ENCODE results near the gene LIPJ.

The LIPJ gene

GRCh38 chr10:88586462-88586861 is at the start of gene LIPJ:
Gene LIPJ (plus strand): TSS chr10:88586762. CDS start chr10:88590688, 3,926 bp downstream.
- DNase-seq, result no peak

- DNase-seq, result no peak
These were observed 49.2 kb upstream of the LIPJ start for GRCh38 chr10:88537322-88537721.

GRCh38 chr10:88538048-88538447 is 48.5 kb upstream of the LIPJ start:
- no peak for DNase-seq

- no peak for DNase-seq
These were observed 46.2 kb upstream of the LIPJ start for GRCh38 chr10:88540351-88540750.

DNA sequence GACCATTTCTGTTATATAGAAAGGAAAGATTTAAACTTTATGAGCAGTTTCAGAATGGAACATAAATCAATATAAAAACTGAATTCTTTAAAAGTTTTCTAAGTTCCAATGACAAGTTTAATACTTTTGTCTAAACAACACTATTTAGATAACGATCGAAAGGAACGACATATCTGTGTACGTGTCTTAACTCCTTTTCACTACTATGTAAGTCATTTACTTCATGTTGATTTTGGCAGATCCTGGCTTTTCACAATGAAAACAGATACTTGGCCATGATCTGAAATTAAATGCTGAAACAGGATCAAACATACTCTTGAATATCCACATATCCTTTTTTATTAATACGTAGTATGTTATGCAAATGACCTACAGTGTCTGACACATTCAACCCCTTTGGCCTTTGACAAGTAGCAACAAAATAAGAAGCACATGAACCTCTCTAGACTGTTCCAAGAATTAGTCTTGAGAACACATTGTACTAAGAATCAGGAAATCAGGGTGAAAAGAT is 45.4 kb upstream of the LIPJ start:
- no peak for DNase-seq

GRCh38 chr10:88542522-88542921 is 44.0 kb upstream of the LIPJ start:
- DNase-seq, result no peak

GRCh38 chr10:88544140-88544870 is 42.3 kb upstream of the LIPJ start:
- DNase-seq, result no peak

DNA sequence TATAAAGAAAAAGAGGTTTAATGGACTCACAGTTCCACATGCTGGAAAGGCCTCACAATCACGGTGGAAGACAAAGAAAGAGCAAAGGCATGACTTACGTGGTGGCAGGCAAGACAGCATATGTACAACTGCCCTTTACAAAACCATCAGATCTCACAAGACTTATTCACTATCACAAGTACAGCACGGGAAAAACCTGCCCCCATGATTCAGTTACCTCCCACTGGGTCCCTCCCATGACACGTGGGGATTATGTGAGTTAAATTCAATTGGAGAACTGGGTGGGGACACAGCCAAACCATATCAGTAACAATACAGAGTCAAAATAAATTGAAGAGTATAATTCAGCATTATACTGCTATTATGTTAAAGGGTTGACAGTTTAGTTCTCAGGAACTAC is 41.2 kb upstream of the LIPJ start:
- DNase-seq, result no peak

- no peak for DNase-seq
These were observed 40.1 kb upstream of the LIPJ start for GRCh38 chr10:88546497-88546896.

DNA sequence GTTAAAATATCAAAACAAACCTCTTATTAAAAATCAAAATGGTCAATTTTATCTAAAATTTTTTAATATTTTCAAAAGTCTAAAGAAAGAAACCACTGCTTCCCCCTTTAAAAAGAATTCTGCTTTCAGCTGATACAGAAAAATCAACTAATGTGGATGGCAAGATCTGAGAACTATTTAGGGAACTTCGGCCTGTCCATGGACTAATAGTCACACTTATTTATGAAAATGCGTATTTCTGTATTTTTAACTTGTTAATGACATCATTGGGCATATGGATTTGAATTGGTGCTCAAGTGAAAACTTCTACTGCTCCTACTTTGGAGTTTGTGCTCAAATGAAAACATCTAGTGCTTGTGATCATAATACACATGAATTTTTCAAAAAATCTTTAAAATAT is 35.3 kb upstream of the LIPJ start:
- no peak for DNase-seq

GRCh38 chr10:88553116-88553752 is 33.3 kb upstream of the LIPJ start:
- DNase-seq, result no peak

DNA sequence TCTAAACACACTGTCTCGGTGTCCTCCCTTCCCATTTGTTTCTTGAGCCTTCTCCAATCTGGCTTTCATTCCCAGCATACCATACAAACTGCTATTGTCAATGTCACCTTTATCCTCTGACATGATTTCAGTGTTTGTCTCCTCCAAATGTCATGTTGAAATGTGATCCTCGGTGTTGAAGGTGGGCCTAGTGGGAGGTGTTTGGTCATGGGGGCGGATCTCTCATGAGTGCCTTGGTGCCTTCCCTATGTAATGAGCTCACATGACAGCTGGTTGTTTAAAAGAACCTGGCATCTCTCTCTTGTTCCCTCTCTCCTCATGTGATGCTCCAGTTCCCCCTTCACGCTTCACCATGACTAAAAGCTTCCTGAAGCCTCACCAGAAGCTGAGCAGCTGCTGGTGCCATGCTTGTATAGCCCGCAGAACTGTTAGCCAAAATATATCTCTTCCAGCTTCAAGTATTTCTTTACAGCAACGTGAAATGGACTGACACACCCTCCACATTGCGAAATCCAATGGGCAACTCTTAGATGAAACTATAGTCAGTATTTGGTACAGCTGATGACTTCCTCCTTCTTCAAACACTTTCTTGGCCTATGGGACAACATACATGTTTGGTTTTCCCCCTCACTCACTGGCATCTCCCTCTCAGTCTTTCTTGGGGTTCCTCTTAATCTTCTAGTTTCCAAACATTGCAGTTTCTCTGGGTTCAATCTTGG is 31.2 kb upstream of the LIPJ start:
- no peak for DNase-seq

DNA sequence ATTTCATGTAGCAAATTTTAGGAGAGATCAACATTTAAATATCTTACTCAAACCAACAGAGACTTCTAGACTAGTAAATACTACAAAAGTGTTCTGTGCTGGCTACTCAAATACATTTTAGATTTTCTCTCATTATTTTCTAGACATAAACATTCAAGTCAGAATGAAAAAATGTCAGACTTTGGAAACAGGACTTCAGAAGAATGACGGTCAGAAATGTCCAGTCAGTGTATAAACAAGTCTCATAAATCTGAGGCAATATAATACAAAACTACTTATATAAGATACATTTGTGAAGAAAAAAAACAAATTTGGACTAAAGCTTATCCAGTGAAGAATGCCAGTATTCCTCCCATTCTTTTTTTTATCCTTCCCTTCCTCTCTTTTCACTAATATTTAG is 29.3 kb upstream of the LIPJ start:
- no peak for DNase-seq

DNA sequence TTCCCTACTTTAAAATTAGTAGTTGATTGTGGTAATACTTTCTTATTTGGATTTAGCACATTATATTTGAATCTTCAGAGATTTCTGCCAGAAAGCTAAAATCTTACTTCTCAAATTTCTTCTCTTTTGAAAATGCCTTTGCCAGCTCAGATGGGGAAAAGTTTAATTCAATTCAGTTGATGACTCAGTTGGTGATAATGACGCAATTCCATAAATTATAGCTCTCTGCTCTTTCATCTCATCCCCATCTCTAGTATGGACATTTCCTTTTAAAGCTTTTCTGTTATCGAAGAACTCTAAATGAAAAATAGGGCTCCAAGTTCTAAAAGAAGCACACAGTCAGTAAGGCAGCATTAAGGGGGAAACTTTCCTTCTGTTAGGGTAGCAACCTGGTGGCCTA is 28.9 kb upstream of the LIPJ start:
- no peak for DNase-seq

DNA sequence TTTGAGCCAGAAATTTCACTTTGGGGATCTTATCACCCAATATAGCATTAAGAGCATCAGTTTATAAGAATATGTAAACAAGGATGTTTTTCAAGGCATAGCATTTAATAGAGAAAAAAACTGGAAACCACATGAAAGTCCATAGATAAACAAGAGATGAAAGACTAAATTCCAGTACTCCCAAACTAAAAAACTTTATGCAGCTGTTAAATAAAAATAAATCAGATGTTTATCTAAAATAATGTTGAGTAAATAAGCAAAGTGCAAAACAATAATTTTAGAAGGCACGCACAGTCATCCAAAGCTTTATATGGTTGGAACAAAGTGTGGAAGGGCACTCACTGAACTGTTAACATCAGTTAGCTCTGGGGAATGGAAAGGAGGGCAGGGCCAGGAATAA is 24.4 kb upstream of the LIPJ start:
- no peak for DNase-seq

DNA sequence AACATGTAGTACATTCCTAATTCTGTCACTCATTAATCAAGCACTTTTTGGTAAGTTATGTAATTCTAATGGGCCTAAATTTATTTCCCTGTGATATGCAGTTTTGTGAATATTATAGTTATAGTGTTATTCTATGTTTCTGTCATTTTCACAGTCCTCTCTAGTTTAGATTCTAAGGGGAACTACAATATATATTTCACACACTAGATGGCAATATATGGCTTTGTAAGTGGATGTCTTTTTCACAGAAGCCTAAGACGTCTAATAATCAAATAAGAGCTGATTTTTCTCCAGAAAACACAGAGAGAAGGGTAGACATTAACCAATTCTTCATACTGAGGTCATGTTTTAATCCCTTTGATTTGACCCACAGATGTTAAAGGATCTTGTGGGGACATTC is 21.5 kb upstream of the LIPJ start:
- DNase-seq, result no peak

DNA sequence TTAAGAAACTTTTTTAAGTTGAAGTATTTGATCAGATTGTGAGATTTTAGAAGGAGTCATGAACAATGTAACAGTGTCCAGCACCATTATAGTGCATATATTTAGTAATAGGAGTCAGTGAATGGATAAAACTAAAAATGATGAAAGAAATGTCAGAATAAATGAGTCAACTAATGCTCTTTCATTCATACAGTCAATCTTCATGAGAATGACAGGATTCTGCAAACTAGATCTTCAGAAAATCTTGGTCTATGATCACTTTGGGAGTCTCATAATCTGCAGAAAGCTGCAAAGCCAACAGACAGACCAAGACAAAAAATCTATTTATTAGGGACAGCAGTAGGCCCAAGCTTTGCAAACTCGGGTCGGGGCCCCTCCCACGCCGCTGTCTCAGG is 4.2 kb upstream of the LIPJ start:
- DNase-seq, result no peak

DNA sequence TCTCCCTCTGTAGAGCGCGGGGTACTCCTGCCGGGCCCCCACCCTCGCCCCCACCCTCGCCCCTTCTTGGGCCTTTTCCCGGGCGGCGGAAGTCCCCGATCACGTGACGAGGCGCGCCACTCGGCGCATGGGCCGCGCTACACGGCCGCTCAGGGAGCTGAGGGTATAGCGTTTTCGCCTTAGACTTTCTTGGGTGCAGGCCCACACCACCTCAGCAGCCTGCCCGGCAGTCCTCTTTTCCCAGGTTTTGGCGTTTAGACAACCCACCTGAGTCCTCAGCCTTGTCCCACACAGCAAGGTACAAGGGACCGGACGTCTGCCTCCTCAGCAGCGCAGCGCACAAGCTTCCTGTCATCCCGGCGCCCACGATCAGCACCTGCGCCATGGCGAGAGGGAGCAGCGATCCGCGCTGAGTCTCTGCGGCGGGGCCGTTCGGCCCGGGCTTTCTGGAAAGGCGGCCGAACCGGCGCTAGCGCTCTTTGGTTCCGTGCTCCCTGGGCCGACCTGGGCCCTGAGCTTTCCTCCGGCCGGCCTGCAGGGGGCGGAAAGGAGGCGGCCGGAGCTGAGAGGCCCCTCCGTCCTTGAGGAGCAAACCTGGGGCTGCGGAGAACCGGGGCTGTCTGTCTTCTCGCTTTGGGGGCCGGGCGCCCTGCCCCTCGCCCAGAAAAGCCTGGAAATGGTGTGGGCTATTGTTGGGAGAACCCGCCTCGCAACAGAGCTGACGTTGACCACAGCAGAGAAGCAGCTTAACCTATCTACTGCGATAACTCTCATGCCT is 3.6 kb upstream of the LIPJ start, which contains the start of gene RNLS:
TSS of gene RNLS (minus strand) at position 513 of the 778 bp plus-strand sequence.
- no peak for DNase-seq

DNA sequence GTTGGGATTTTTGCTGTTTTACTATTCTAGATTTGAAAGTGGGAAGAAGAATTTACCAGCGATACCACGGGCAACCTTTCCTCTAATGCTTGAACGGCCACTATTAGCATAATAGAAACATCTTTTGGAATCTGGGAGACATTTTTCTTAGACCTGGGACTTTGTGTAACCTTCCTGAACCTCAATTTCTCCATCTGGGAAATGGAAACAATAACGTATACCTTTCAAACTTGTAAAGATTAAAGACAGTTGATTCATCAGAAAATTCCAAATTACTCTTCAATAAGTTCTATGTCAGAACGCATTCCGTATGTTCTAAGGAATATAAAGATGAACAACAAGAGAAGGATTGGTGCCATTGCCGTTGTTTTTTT is 3.0 kb upstream of the LIPJ start:
- no peak for DNase-seq

DNA sequence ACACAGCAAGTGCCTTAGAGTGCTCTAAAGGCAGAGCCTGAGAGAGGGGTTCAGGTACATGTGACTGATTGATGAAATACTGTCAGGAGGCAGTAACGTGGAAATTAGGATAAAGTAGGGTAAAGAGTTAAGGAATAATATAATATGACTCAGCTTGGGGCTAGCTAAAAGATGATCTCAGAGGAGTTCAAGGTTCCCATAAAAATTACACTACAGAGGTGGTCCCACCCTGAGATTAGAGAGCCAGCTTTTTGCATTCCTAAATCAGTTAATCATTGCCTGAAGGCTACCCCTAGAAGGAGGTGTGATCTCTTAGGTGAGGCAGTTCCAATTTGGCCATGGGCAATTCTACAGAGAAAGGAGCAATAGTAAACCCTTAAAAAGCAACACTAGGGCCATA is 5.8 kb downstream of the LIPJ start:
- no peak for DNase-seq

GRCh38 chr10:88592906-88593305 is 6.3 kb downstream of the LIPJ start:
- DNase-seq, result no peak

GRCh38 chr10:88594482-88594881 is 7.9 kb downstream of the LIPJ start:
- no peak for DNase-seq

DNA sequence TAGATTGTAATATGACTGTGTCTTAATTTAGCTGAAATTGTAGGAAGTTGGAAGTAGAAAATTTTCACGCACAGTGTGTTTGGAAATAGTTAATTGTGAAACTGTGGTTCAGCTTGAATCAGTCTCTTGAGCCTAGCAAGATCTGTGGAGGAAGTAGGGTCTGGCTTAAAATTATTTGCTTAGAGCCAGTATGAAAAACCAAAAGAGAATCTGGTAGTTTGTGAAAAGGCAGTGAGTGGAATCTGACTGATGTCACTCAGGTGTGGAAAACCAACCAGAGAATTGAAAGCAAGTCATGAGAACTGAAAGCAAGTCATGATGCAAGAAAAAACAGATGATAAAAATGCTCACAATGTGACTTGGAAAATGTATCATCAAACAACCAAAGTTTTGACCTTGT is 11.5 kb downstream of the LIPJ start:
- DNase-seq, result no peak
